Central memory CD8-positive, alpha-beta T cell (primary cell): ENCODE data around the gene PNPLA7.

Source experiments
- ATAC-seq: fragments of 150-1000 bp; cut with Tn5 transposase; replicated peaks from 2 replicates; pipeline ENCODE4 v1.10.0; 2022; ENCODE audit warnings: mild to moderate bottlenecking, moderate FRiP score, moderate number of reproducible peaks; ENCODE audit not compliant: poor library complexity, severe bottlenecking; ENCODE audit errors: extremely low read depth
- DNase-seq, 2 donors: peaks; one replicate each; pipeline ENCODE4 v3.0.0; 2021; ENCODE audit warnings: low spot score in 2 of 2
- H3K27ac Mint-ChIP-seq: one replicate; pipeline ENCODE4 v1.8.0; 2022; ENCODE audit warnings: low read depth, mild to moderate bottlenecking, moderate library complexity, mixed read lengths
- H3K27me3 Mint-ChIP-seq: one replicate; pipeline ENCODE4 v1.8.0; 2022; ENCODE audit warnings: mixed read lengths
- H3K36me3 Mint-ChIP-seq: one replicate; pipeline ENCODE4 v1.8.0; 2022; ENCODE audit warnings: mild to moderate bottlenecking, moderate library complexity, mixed read lengths; ENCODE audit not compliant: insufficient read depth
- H3K4me1 Mint-ChIP-seq: one replicate; pipeline ENCODE4 v1.8.0; 2022; ENCODE audit warnings: mixed read lengths
- H3K4me3 Mint-ChIP-seq: one replicate; pipeline ENCODE4 v1.8.0; 2022; ENCODE audit warnings: mild to moderate bottlenecking, moderate library complexity, mixed read lengths
- H3K9me3 Mint-ChIP-seq: one replicate; pipeline ENCODE4 v1.8.0; 2022; ENCODE audit warnings: mixed read lengths

PNPLA7 gene

DNA sequence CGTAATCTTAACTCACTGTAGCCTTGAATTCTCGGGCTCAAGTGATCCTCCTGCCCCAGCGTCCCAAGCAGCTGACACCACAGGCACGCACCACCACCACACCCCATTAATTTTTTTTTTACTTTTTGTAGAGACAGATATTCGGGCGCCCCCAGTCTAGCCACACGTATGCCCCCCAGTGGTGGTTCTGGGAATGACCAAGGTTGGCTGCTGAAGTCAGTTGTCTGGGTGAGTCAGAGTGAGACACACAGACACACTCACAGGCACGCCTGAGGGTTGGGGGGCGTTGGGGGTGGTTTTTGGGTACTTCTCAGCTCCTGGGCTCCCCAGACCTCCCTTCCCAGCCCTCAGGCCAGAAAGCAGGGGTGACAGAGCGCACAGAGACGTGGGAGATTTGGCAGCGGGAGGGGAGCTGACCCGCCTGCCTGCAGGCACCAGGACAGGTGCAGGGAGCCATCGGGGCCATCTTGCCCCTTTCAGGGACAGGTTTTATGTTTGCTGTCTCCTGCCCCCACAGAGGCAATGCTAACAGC lies 104.9 kb downstream of the PNPLA7 start:
- peak; percentile 78 to 85 for DNase-seq
- Mint-ChIP-seq H3K27ac (no peak overlapping the region), H3K27me3 (peaks cover 20% of the 10 kb centered on the region), H3K4me3 (peak overlapping the region; percentile 7), H3K36me3 (peaks cover 11% of the 10 kb centered on the region), H3K4me1 (peaks cover 31% of the 10 kb centered on the region), H3K9me3 (no peaks in the 10 kb centered on the region)
- peak; percentile 64 for ATAC-seq

DNA sequence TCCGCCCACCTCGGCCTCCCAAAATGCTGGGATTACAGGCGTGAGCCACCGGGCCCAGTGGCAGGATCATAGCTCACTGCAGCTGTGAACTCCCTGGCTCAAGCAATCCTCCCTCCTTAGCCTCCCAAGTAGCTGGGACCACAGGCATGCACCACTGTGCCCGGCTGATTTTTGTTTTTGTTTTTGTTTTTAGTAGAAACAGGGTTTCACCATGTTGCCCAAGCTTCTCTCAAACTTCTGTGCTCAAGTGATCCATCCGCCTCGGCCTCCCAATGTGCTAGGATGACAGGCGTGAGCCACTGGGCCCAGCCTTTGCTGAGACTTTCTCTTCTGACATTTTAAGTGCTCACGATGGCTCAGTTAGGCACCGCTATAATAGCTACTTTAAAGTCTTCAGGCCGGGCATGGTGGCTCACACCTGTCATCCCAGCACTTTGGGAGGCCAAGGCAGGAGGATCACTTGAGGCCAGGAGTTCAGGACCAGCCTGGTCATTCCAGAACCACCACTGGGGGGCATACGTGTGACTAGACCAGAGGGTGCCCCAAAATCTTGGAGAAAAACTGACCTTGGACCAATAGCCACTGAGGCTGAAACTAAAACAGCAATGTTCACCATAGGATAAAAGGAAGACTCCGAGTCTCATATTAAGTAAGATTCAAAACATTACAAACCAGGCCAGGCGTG lies 106.0 kb downstream of the PNPLA7 start:
- peaks cover 20% of the 10 kb centered on the region for H3K27me3 Mint-ChIP-seq
- H3K9me3 Mint-ChIP-seq = no peaks in the 10 kb centered on the region
- H3K4me3 Mint-ChIP-seq = no peak overlapping the region
- no peak for ATAC-seq
- peaks cover 21% of the 10 kb centered on the region for H3K4me1 Mint-ChIP-seq
- H3K36me3 Mint-ChIP-seq = peaks cover 6% of the 10 kb centered on the region
- H3K27ac Mint-ChIP-seq = no peak overlapping the region
- DNase-seq = no peak

DNA sequence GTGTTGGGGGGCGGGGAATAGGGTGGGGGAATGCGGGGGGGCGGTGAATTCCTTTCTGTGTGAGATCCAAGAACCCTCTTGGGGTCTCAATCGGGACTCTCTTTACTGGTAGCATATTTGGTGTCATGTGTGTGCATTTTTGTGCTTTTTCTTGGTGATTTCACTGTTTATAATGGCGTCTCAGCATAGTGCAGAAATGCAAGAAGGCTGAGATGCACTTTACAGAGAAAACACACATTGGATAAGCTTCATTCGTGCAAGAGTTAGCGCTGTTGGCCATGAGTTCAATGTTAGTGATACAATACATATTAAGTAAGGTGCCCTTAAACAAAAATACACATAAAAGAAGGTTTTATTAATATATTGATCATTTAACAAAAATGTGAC lies 108.3 kb downstream of the PNPLA7 start:
- Mint-ChIP-seq H3K4me3 (peak overlapping the region; percentile 60), H3K27me3 (peaks cover 20% of the 10 kb centered on the region), H3K36me3 (peaks cover 1% of the 10 kb centered on the region), H3K4me1 (peaks cover 17% of the 10 kb centered on the region), H3K27ac (no peak overlapping the region), H3K9me3 (no peaks in the 10 kb centered on the region)
- DNase-seq = no peak
- ATAC-seq = no peak

DNA sequence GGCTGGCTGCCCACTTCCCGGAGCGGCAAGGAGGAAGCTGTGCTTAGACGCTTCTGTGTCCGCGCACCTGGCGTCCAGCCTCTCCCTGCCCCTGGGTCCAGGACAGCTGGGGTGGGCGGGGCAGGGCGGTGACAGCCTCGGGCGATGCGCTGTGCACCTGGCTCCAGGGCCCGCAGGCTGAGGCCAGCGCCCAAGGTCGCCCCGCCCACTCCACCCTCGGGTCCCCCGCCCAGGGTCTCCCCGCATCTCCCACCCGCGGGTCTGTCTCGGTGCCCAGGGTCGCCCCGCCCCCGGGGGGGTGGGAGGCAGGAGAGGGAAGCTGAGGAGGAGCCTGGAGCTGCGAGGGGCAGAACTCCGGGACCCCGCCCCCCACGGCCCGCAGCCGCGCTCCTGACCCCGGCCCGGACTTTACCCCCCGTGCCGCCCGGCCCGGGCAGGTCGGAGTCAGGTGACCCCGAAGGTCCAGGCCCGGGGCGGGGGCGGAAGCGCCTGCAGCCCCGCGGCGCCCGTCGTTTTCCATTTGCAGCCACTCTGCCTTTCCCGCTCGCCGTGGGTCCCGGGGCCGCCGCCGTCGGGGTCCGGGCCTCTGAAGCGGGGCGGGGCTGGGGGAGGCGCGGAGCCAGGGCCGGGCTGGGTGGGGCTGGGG lies 108.8 kb downstream of the PNPLA7 start, which contains the start of gene ENTPD8:
Gene ENTPD8 (minus strand): TSS at position 69 of the 646 bp plus-strand sequence. CDS start 3,072 bp downstream, outside the sequence.
- Mint-ChIP-seq H3K36me3 (peaks cover 1% of the 10 kb centered on the region), H3K4me1 (peaks cover 15% of the 10 kb centered on the region), H3K27ac (no peak within 1 kb of the TSS), H3K27me3 (peaks cover 20% of the 10 kb centered on the region), H3K9me3 (no peaks in the 10 kb centered on the region), H3K4me3 (peak within 1 kb of the TSS; percentile 60)
- ATAC-seq (no peak), DNase-seq (no peak)

DNA sequence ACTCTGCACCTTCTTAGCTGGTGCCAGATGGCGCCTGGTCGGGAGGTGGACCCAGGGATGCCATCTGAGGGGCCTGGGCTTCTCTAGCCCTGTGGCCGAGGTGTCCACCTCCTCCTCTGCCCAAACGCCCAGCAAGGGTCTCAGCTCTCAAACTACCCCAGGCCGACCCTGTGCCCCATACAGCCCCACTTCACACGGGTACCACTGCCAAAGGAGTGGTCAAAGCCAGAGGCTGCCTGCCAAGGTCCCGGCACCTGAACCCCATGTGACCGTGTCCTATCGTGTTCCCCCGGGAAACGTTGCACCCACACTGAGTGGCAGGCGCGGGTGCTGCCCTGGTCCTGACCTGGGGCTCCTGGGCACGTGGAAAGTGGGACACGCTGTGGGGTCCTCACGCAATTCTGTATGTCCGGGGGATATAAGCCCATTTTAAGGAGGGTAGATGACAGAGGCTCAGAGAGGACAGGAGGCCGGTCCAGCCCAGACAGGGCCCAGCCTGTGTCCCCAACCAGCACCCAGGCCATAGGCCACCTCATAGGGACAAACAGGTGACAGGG lies 111.0 kb downstream of the PNPLA7 start:
- Mint-ChIP-seq H3K4me1 (peaks cover 6% of the 10 kb centered on the region), H3K9me3 (no peaks in the 10 kb centered on the region), H3K27me3 (peaks cover 20% of the 10 kb centered on the region), H3K4me3 (no peak overlapping the region), H3K27ac (no peak overlapping the region), H3K36me3 (peaks cover 1% of the 10 kb centered on the region)
- DNase-seq (no peak), ATAC-seq (no peak)

DNA sequence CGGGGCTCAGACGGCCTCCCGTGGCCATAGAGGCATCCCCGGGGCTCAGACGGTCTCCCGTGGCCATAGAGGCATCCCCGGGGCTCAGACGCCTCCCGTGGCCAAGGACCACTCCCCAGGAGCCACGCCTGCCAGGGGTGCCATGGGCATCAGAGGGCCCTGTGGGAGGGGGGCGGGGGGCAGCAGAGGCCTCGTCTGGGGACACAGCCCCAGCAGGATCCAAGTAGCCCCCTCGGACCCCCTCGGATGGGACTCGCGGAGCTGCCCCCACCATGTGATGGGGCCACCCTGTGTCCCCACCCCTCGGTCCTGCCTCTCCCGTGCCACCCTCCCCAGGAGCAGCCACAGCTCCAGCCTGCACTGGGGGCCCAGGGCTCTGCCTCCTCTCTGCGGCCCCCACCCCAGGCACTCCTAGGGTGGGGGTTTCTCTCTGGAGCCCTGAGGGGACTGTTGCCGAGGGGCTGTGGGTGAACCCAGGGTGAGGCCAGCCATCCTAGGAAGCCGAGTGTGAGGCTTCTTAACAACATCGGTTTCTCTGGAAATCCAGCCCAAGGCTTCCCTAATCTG lies 111.5 kb downstream of the PNPLA7 start:
- ATAC-seq (no peak), DNase-seq (no peak)
- no peak overlapping the region for H3K27ac Mint-ChIP-seq
- peaks cover 6% of the 10 kb centered on the region for H3K4me1 Mint-ChIP-seq
- peaks cover 15% of the 10 kb centered on the region for H3K27me3 Mint-ChIP-seq
- H3K36me3 Mint-ChIP-seq = peaks cover 1% of the 10 kb centered on the region
- no peak overlapping the region for H3K4me3 Mint-ChIP-seq
- H3K9me3 Mint-ChIP-seq = no peaks in the 10 kb centered on the region

DNA sequence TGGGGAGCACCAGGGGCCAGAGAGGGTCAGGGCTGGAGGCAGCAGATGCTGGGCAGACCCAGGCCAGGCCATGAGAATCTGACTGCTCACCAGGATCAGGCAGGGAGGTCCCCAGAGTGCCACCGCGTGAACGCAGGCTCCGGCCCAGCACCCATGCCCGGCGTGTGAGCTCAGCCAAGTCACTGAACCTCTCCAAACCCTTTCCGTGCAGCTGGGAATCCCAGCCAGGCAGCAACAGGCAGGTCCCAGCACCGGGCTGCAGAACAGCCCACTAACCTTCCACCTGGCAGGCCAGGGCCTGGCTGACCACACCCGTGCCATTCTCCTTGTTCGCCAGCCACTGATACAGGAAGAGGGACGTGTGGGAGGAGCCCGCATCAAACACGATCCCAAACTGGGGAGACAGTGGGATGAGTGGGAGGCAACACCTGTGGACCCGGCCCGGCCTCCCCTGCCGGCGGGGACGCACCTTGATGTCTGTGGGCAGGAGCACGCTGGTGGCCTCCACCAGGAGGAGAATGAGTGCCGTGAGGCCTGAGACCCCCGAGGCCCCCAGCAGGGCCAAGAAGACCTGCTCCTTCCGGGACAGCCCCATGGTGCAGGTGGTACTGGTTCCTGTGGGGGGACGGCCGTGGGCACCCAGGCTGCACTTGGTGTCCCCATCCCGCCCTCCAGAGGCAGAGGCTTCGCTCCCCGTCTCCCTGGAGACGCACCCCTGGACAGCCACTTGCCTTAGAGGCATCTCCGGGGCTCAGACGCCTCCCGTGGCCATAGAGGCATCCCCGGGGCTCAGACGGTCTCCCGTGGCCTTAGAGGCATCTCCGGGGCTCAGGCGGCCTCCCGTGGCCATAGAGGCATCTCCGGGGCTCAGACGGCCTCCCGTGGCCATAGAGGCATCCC lies 112.3 kb downstream of the PNPLA7 start:
- H3K27me3 Mint-ChIP-seq = peaks cover 9% of the 10 kb centered on the region
- H3K9me3 Mint-ChIP-seq = no peaks in the 10 kb centered on the region
- no peak overlapping the region for H3K27ac Mint-ChIP-seq
- peaks cover 6% of the 10 kb centered on the region for H3K4me1 Mint-ChIP-seq
- H3K4me3 Mint-ChIP-seq = no peak overlapping the region
- no peak for ATAC-seq
- peaks cover 1% of the 10 kb centered on the region for H3K36me3 Mint-ChIP-seq
- DNase-seq = no peak

DNA sequence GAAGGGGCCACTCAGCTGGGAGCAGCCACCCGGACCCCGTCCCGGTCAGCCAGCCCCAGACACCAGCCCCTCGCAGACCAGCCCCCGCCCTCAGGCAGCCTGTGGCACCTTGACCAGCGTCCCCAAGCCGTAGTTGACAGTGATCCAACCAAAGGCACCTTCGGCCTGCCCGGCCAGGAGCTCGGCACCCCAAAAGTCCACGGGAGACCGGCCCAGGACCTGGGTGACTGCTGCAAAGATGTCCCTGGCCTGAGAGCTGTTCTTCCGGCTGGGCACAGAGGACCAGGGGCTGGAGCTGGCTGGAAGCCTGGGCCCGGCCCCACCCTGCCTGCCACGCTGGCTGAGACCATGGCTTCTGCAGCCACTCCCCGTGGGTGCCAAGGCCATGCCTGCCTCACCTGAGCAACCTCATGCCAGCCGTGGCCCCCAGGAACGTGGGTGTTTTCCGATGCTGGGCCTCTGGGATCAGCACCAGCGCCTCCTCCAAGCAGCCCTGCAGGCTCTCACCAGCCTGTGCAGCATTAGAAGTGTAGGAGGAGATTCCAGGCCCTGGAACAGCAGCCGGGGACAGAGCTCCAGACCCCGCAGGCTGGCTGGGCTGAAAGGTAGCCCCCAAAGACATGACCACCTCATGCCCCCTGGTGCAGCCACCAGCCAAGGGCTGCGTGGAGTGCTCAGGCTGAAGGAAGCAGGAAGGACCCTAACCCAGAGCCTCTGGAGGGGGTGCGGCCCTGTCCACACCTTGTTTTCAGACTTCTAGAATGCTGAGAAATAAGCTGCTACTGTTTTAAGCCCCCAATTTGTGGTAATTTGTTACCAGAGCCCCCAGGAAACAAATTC lies 113.2 kb downstream of the PNPLA7 start:
- H3K36me3 Mint-ChIP-seq = peaks cover 1% of the 10 kb centered on the region
- no peak overlapping the region for H3K4me3 Mint-ChIP-seq
- H3K4me1 Mint-ChIP-seq = peaks cover 4% of the 10 kb centered on the region
- no peak for ATAC-seq
- no peak overlapping the region for H3K27ac Mint-ChIP-seq
- DNase-seq = no peak
- no peaks in the 10 kb centered on the region for H3K9me3 Mint-ChIP-seq
- H3K27me3 Mint-ChIP-seq = peaks cover 5% of the 10 kb centered on the region

DNA sequence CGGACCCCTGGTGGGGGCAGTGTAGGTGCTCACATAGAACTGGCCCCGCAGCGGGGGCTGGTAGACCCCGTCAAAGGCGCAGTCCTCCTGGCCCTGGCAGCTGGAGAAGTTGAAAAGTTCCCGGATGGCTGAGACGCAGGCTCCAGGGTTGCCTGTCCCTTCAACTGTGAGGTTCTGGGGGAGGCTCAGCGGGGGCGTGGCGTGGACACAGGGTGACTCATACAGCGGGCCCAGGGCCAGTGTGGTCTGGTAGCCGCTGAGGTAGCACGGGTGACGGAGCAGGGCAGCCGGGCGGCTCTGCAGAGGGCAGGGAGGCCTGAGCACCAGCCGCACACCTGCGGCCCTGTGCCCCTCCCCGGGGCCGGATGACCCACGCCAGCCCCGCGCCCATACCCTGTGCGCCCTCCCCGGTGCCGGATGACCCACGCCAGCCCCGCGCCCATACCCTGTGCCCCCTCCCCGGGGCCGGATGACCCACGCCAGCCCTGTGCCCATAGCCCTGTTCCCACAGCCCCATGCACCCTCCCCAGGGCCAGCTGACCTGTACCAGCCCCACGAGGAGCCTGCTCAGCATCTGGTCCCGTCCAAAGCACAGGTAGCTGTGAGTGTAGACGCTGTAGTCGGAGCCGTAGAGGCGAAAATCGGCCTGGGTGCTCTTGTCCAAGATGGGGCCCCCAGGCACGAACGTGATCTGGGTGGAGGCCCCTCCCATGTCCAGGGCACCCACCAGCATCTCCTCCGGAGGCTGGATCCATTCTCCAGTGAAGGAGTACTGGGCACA lies 114.0 kb downstream of the PNPLA7 start:
- DNase-seq (no peak), ATAC-seq (no peak)
- H3K27me3 Mint-ChIP-seq = no peaks in the 10 kb centered on the region
- no peak overlapping the region for H3K27ac Mint-ChIP-seq
- H3K9me3 Mint-ChIP-seq = no peaks in the 10 kb centered on the region
- peaks cover 1% of the 10 kb centered on the region for H3K36me3 Mint-ChIP-seq
- no peaks in the 10 kb centered on the region for H3K4me1 Mint-ChIP-seq
- no peak overlapping the region for H3K4me3 Mint-ChIP-seq

DNA sequence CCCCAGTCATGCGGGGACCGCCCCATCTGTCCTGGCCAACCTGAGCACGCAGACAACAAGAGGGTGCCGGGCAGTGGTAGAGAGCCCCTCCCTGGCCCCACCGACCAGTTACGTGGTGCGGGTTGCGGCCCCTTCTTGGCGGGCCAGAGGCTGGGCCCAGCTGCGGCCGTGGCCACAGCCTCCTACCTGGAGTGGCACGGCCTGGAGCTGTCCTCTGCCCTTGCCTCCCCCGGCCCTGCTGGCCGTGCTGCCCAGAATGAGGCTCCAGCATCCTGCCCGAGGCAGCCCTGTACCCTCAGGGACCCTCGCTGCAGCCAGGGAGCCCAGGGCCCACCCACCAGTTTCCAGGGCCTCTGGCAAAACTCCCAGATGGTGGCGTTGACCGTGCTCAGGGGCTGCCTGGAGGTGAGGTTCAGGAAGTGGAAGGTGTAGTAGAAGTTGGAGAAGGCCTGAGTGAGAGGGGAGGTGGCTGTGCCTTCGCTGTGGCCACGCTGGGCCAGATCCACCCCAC lies 114.8 kb downstream of the PNPLA7 start:
- no peak overlapping the region for H3K4me3 Mint-ChIP-seq
- H3K36me3 Mint-ChIP-seq = peaks cover 1% of the 10 kb centered on the region
- H3K27me3 Mint-ChIP-seq = no peaks in the 10 kb centered on the region
- no peaks in the 10 kb centered on the region for H3K4me1 Mint-ChIP-seq
- H3K9me3 Mint-ChIP-seq = no peaks in the 10 kb centered on the region
- no peak for DNase-seq
- ATAC-seq = no peak
- no peak overlapping the region for H3K27ac Mint-ChIP-seq
